Endothelial cell (in vitro differentiated cells): Measurements from ENCODE around the gene DLGAP1. TPM values are rescaled to one million over a fixed set of nuclear protein-coding genes. Genes with fewer than 3 reads are reported as not detected.

ENCODE experiments used
- DNase-seq: peaks from one replicate; pipeline ENCODE4 v3.0.0; 2021; ENCODE audit warnings: low spot score
- H3K27ac Mint-ChIP-seq: one replicate; pipeline ENCODE4 v1.8.0; 2021; ENCODE audit warnings: mixed read lengths, inconsistent platforms; ENCODE audit not compliant: unreplicated experiment
- H3K27me3 Mint-ChIP-seq: one replicate; pipeline ENCODE4 v1.8.0; 2021; ENCODE audit warnings: mild to moderate bottlenecking, moderate library complexity, mixed read lengths, inconsistent platforms; ENCODE audit not compliant: unreplicated experiment
- H3K36me3 Mint-ChIP-seq: one replicate; pipeline ENCODE4 v1.8.0; 2021; ENCODE audit warnings: mild to moderate bottlenecking, low read depth, mixed read lengths, inconsistent platforms; ENCODE audit not compliant: unreplicated experiment
- H3K4me1 Mint-ChIP-seq: one replicate; pipeline ENCODE4 v1.8.0; 2021; ENCODE audit warnings: mild to moderate bottlenecking, mixed read lengths, inconsistent platforms; ENCODE audit not compliant: unreplicated experiment
- H3K4me3 Mint-ChIP-seq: one replicate; pipeline ENCODE4 v1.8.0; 2021; ENCODE audit warnings: mild to moderate bottlenecking, mixed read lengths, inconsistent platforms; ENCODE audit not compliant: unreplicated experiment
- H3K9me3 Mint-ChIP-seq: one replicate; pipeline ENCODE4 v1.8.0; 2021; ENCODE audit warnings: mixed read lengths, inconsistent platforms; ENCODE audit not compliant: unreplicated experiment
- total RNA-seq: library from RNA; stranded (reverse); fragmentation: NEBNext Ultra II Directional; extraction: Animal tissue kit (Norgen Biotek cat#: 25700); gene quantifications from one replicate; pipeline ENCODE4 v1.2.1, GENCODE V29; 2021; ENCODE audit not compliant: unreplicated experiment
- TF ChIP-seq, protein P1 (sequence below): fragments of 200-600 bp; sonication (generic); IDR thresholded peaks from one replicate; pipeline ENCODE4 v1.5.0; 2021; ENCODE audit warnings: antibody characterized with exemption; ENCODE audit not compliant: unreplicated experiment

The DLGAP1 gene
- total RNA-seq, 1 donor from 2014 or later: 1.8 TPM

DNA sequence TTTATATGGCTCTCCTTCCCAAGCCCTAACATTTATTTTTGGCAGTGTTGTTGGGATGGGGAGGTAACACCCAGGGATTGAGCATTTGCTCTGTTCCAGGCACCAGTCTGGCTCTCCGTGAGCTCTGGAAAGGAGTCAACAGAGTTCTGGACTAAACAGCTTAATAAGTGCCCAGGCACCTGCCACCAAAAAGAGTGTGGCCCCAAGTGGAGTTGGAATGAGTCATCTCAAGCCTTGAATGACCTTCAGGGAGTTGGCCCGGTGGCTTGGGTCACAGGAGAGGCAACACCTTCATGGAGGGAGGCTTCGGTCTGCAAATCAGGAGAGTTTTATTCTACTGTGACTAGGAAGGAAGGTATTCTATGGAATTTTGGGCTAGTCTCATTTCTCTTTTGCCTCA, 203.2 kb downstream of the DLGAP1 start:
- H3K27ac Mint-ChIP-seq: no peak overlapping the region
- no peaks in the 10 kb centered on the region for H3K36me3 Mint-ChIP-seq
- H3K4me1 Mint-ChIP-seq: peaks cover 9% of the 10 kb centered on the region
- H3K27me3 Mint-ChIP-seq: no peaks in the 10 kb centered on the region
- no peaks in the 10 kb centered on the region for H3K9me3 Mint-ChIP-seq
- no peak for DNase-seq
- TF ChIP-seq, protein P1, sequence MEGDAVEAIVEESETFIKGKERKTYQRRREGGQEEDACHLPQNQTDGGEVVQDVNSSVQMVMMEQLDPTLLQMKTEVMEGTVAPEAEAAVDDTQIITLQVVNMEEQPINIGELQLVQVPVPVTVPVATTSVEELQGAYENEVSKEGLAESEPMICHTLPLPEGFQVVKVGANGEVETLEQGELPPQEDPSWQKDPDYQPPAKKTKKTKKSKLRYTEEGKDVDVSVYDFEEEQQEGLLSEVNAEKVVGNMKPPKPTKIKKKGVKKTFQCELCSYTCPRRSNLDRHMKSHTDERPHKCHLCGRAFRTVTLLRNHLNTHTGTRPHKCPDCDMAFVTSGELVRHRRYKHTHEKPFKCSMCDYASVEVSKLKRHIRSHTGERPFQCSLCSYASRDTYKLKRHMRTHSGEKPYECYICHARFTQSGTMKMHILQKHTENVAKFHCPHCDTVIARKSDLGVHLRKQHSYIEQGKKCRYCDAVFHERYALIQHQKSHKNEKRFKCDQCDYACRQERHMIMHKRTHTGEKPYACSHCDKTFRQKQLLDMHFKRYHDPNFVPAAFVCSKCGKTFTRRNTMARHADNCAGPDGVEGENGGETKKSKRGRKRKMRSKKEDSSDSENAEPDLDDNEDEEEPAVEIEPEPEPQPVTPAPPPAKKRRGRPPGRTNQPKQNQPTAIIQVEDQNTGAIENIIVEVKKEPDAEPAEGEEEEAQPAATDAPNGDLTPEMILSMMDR: no peak
- no peak overlapping the region for H3K4me3 Mint-ChIP-seq

DNA sequence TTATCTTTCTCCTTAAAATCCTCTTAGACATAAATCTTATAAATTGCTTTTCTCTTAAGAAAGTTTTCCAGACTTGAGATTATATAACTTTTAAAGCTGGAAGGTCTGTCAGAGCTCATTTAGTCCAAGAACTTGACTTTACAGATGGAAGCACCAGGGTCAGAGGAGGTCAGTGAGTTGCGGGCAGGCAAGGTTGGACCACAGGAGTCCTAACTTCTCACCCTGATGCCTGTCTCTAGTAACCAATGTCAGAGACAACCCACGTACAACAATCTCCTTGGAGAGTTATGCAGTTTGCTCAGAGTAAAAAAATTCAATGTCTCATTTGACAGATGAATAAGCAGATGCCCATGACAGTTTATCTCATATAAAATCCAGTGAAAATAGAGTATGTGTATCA, 203.9 kb downstream of the DLGAP1 start:
- Mint-ChIP-seq H3K9me3 (no peaks in the 10 kb centered on the region), H3K27me3 (no peaks in the 10 kb centered on the region), H3K36me3 (no peaks in the 10 kb centered on the region), H3K27ac (no peak overlapping the region), H3K4me1 (peaks cover 9% of the 10 kb centered on the region), H3K4me3 (no peak overlapping the region)
- DNase-seq: no peak
- TF ChIP-seq, protein P1: no peak

DNA sequence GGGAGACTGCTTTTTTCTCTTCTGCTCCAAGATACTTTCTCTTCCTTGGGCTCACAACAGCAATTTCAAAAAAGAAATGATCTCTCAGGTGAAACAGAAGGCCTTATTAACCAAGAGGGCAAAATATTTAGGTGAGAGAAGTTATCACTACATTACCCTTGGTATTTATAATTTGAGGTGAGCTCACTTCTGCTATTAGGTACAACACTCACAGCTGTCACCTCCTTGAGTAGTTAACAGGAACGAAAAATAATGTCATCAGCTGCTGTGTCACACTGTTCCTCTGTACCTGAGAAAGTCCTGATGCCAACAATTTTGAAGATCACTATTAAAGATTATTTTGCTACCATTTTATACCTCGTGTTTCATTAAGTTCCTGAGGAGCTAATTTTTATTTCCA, 205.0 kb downstream of the DLGAP1 start:
- H3K27me3 Mint-ChIP-seq: no peaks in the 10 kb centered on the region
- no peak overlapping the region for H3K27ac Mint-ChIP-seq
- TF ChIP-seq, protein P1: no peak
- H3K9me3 Mint-ChIP-seq: no peaks in the 10 kb centered on the region
- H3K4me1 Mint-ChIP-seq: peaks cover 7% of the 10 kb centered on the region
- H3K36me3 Mint-ChIP-seq: no peaks in the 10 kb centered on the region
- no peak overlapping the region for H3K4me3 Mint-ChIP-seq
- no peak for DNase-seq

DNA sequence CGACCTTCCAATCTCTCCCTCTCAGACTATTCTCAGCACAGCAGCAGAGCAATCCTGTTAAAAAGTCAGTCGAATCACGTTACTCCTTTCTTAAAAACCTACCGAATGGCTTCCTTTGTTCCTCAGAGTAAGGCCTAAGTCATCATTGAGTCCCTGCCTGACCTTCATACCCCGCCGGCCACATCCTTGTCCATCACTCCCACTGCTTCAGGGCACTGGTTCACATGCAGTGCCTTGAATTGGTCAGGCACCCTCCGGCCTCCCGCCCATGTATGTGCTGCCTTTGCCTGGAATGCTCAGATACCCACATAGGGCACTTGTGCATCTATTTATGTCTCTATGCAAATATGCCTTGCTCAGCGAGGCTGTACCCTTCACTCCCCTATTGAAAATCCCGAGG, 206.4 kb downstream of the DLGAP1 start:
- H3K27ac Mint-ChIP-seq: no peak overlapping the region

DNA sequence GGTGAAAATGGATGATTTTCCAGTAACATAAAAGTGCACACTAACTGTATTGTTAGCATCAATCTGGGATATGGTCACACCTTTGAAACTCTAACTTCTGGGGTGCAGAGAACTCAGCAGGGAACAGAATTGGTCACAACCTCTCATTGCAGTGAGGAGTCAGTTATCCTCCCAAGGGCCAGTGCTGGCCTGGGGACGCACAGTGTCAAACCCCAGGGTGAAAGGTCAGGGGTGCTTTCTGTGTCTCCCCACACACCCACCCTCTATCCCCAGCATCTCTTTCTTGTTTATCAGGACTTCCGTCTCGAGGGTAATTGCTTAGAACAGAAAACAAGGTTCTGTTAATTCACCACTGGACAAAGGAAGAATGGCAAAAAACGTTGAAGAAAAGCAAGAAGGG, 208.7 kb downstream of the DLGAP1 start:
- no peak for DNase-seq
- Mint-ChIP-seq H3K4me1 (no peaks in the 10 kb centered on the region), H3K27me3 (no peaks in the 10 kb centered on the region), H3K36me3 (no peaks in the 10 kb centered on the region), H3K9me3 (no peaks in the 10 kb centered on the region), H3K4me3 (no peak overlapping the region), H3K27ac (no peak overlapping the region)
- TF ChIP-seq, protein P1: no peak

More for the DNA sequence above, 206.4 kb downstream of the DLGAP1 start:
- TF ChIP-seq, protein P1: no peak
- no peak for DNase-seq
- Mint-ChIP-seq H3K4me1 (no peaks in the 10 kb centered on the region), H3K27me3 (no peaks in the 10 kb centered on the region), H3K36me3 (no peaks in the 10 kb centered on the region), H3K4me3 (no peak overlapping the region), H3K9me3 (no peaks in the 10 kb centered on the region)
